IPS-15b (cell line): ENCODE measurements around the gene KIRREL3.

ENCODE experiments used
- H3K27me3 ChIP-seq: one replicate; pipeline ENCODE4 v1.6.1; 2013; ENCODE audit warnings: low read length; ENCODE audit not compliant: control insufficient read depth, insufficient read depth
- H3K36me3 ChIP-seq: one replicate; pipeline ENCODE4 v1.6.1; 2013; ENCODE audit warnings: low read length; ENCODE audit not compliant: control insufficient read depth, insufficient read depth
- H3K4me1 ChIP-seq: one replicate; pipeline ENCODE4 v1.6.1; 2013; ENCODE audit warnings: mild to moderate bottlenecking, low read length; ENCODE audit not compliant: control insufficient read depth, insufficient read depth
- H3K4me3 ChIP-seq: one replicate; pipeline ENCODE4 v1.5.1; 2013; ENCODE audit warnings: low read depth, low read length
- H3K9ac ChIP-seq: one replicate; pipeline ENCODE4 v1.6.1; 2013; ENCODE audit warnings: low read depth, mild to moderate bottlenecking, low read length
- H3K9me3 ChIP-seq: one replicate; pipeline ENCODE4 v1.6.1; 2013; ENCODE audit warnings: mild to moderate bottlenecking, low read length; ENCODE audit not compliant: control insufficient read depth, insufficient read depth

Gene KIRREL3

DNA sequence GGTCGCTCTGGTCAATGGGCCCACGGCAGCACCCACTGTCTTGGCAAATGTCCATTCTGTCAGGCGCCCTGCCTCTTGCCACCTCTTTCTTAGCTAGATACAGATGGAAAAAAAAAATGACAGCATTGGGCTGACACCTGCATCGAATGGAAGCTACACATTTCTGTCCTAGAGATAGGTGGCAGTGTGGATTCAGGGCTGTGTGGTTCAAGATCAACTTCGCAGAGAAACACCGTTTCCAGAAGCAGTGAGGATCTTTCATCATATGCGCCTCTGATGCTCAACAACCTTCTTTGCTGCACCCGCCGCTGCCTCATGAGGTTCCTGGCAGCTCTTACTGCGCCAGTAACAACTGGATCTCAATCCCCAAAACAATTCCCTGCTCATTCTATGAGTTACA is 236.3 kb downstream of the KIRREL3 start:
- Histone ChIP-seq H3K9me3 (no peaks in the 10 kb centered on the region), H3K4me3 (no peak overlapping the region), H3K4me1 (no peaks in the 10 kb centered on the region), H3K36me3 (no peaks in the 10 kb centered on the region), H3K9ac (no peak overlapping the region), H3K27me3 (no peaks in the 10 kb centered on the region)

- Histone ChIP-seq H3K4me3 (no peak overlapping the region), H3K9me3 (no peaks in the 10 kb centered on the region), H3K27me3 (no peaks in the 10 kb centered on the region), H3K36me3 (no peaks in the 10 kb centered on the region), H3K4me1 (no peaks in the 10 kb centered on the region), H3K9ac (no peak overlapping the region)
Observed at GRCh38 chr11:126756855-126757254, 243.7 kb downstream of the KIRREL3 start.

- Histone ChIP-seq H3K4me3 (no peak overlapping the region), H3K9me3 (no peaks in the 10 kb centered on the region), H3K36me3 (no peaks in the 10 kb centered on the region), H3K9ac (no peak overlapping the region), H3K4me1 (no peaks in the 10 kb centered on the region), H3K27me3 (no peaks in the 10 kb centered on the region)
Observed at GRCh38 chr11:126756421-126756820, 244.1 kb downstream of the KIRREL3 start.

- Histone ChIP-seq H3K27me3 (no peaks in the 10 kb centered on the region), H3K4me3 (no peak overlapping the region), H3K9me3 (no peaks in the 10 kb centered on the region), H3K36me3 (no peaks in the 10 kb centered on the region), H3K4me1 (no peaks in the 10 kb centered on the region), H3K9ac (no peak overlapping the region)
Observed at GRCh38 chr11:126755526-126755925, 245.0 kb downstream of the KIRREL3 start.

- no peak overlapping the region for H3K4me3 ChIP-seq
- no peaks in the 10 kb centered on the region for H3K27me3 ChIP-seq
- H3K9me3 ChIP-seq, result no peaks in the 10 kb centered on the region
- no peaks in the 10 kb centered on the region for H3K36me3 ChIP-seq
- no peaks in the 10 kb centered on the region for H3K4me1 ChIP-seq
- H3K9ac ChIP-seq, result no peak overlapping the region
Observed at GRCh38 chr11:126754591-126755426, 245.8 kb downstream of the KIRREL3 start.

GRCh38 chr11:126753990-126754389 is 246.6 kb downstream of the KIRREL3 start:
- no peaks in the 10 kb centered on the region for H3K36me3 ChIP-seq
- H3K9me3 ChIP-seq, result no peaks in the 10 kb centered on the region
- no peak overlapping the region for H3K9ac ChIP-seq
- no peaks in the 10 kb centered on the region for H3K4me1 ChIP-seq
- H3K27me3 ChIP-seq, result no peaks in the 10 kb centered on the region
- H3K4me3 ChIP-seq, result no peak overlapping the region

DNA sequence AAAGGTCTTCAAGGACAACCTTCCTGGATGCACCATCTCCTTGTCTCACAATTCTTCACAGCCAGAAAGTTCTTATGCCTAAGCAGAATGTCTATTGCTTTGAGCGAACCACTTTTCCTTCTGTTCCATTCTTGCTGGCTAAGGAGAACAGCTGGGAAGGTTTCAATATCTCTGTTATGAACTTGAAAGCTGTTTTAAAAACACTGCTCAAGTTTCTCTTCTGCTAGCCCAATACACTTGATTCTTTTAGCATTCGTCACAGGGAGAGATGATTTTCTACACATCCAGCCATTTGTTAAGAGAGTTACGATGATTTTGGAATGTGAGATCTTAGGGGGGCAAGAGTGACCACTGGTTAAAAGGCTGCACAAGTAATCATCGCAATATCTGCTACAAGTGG is 249.3 kb downstream of the KIRREL3 start:
- Histone ChIP-seq H3K27me3 (no peaks in the 10 kb centered on the region), H3K36me3 (no peaks in the 10 kb centered on the region), H3K9ac (no peak overlapping the region), H3K9me3 (no peaks in the 10 kb centered on the region), H3K4me3 (no peak overlapping the region), H3K4me1 (no peaks in the 10 kb centered on the region)

- no peak overlapping the region for H3K9ac ChIP-seq
- no peaks in the 10 kb centered on the region for H3K27me3 ChIP-seq
Observed at GRCh38 chr11:126748793-126749192, 251.8 kb downstream of the KIRREL3 start.

DNA sequence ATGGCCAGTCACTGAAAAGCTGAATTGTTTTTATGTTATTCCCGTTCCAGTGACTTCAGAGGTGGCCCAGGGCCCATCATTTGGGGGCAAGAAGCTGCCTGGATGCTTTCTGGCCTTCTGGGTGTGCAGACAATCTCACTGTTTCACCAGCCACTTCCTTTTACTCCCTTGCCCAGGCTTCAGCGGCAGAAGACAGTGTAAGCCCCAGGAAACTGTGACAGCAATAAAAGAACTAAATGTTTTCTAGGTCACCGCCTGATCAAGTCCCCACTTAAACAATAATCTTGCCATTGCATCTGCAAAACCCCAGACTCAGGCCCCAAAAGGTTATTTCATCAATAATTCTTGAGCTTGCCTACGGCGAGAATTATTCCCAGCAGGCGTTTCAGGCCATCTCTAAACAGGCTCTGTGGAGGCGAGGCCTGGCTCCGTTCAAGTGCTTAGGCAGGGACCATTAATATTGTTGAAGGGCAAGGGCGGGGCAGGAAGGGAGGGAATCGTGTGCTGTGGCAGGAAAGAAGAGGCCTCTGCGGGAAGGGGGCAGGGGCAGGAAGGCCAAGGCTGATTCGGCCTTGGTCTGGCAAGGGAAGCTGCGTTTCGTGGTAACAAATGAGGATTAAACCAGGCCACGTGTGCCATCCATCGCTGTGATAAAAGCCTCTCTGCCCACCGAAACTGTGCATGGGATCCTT is 252.3 kb downstream of the KIRREL3 start:
- no peaks in the 10 kb centered on the region for H3K9me3 ChIP-seq
- H3K4me1 ChIP-seq, result no peaks in the 10 kb centered on the region
- H3K4me3 ChIP-seq, result no peak overlapping the region
- H3K27me3 ChIP-seq, result no peaks in the 10 kb centered on the region
- no peaks in the 10 kb centered on the region for H3K36me3 ChIP-seq
- H3K9ac ChIP-seq, result no peak overlapping the region

More at GRCh38 chr11:126748793-126749192, 251.8 kb downstream of the KIRREL3 start:
- no peaks in the 10 kb centered on the region for H3K36me3 ChIP-seq
- H3K4me1 ChIP-seq, result no peaks in the 10 kb centered on the region
- H3K9me3 ChIP-seq, result no peaks in the 10 kb centered on the region
- no peak overlapping the region for H3K4me3 ChIP-seq

GRCh38 chr11:126747315-126747714 is 253.3 kb downstream of the KIRREL3 start:
- no peaks in the 10 kb centered on the region for H3K9me3 ChIP-seq
- H3K27me3 ChIP-seq, result no peaks in the 10 kb centered on the region
- H3K4me1 ChIP-seq, result no peaks in the 10 kb centered on the region
- H3K4me3 ChIP-seq, result no peak overlapping the region
- H3K9ac ChIP-seq, result no peak overlapping the region
- H3K36me3 ChIP-seq, result no peaks in the 10 kb centered on the region

- no peak overlapping the region for H3K4me3 ChIP-seq
Observed at GRCh38 chr11:126746443-126746842, 254.1 kb downstream of the KIRREL3 start.

GRCh38 chr11:126744699-126745098 is 255.9 kb downstream of the KIRREL3 start:
- Histone ChIP-seq H3K36me3 (no peaks in the 10 kb centered on the region), H3K27me3 (no peaks in the 10 kb centered on the region), H3K9me3 (no peaks in the 10 kb centered on the region), H3K4me1 (peaks cover 5% of the 10 kb centered on the region), H3K4me3 (no peak overlapping the region), H3K9ac (no peak overlapping the region)

More at GRCh38 chr11:126746443-126746842, 254.1 kb downstream of the KIRREL3 start:
- Histone ChIP-seq H3K4me1 (no peaks in the 10 kb centered on the region), H3K36me3 (no peaks in the 10 kb centered on the region), H3K27me3 (no peaks in the 10 kb centered on the region), H3K9me3 (no peaks in the 10 kb centered on the region), H3K9ac (no peak overlapping the region)
